ENCODE results near the gene MSANTD4. TPM values are rescaled to one million over a fixed set of nuclear protein-coding genes. Genes with fewer than 3 reads are reported as not detected.
"Not testable (repeated sequence)": the region's sequence is repeated elsewhere in the genome, so short reads cannot be mapped to it uniquely, and the experiment has no call there.

The MSANTD4 gene
- total RNA-seq, 1 donor from 2014 or later, result 24.4 TPM

DNA sequence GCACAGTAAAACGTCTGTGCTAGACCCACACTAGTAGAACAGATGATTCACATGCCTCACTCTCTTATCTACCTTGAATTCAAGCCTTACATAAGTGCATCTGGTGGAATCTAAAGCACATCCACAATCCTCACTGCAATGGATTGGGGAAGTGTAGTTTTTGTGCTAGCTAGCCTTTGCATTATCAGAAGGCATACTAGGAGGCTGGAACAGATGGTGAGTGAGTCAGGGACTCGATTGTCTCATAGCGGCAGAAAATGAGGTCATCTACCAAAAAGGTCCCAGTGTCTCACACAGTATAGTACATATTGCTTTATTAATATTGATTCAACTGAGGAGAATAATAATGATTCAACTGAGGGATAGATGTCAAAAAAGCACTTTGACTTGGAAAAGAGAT is 9.3 kb downstream of the MSANTD4 start:
- Mint-ChIP-seq H3K27me3 (ENCODE audit: low read depth) (no peaks in the 10 kb centered on the region), H3K36me3 (peaks cover 34% of the 10 kb centered on the region), H3K9me3 (peaks cover 8% of the 10 kb centered on the region), H3K4me1 (peaks cover 14% of the 10 kb centered on the region), H3K27ac (no peak overlapping the region), H3K4me3 (no peak overlapping the region)
- TF ChIP-seq CTCF (IDR thresholded peaks at IDR 0.05; ENCODE audit: unreplicated experiment), result no peak
- no peak for DNase-seq (ENCODE audit: low spot score in 2 of 2, unreplicated experiment in 2 of 2)

GRCh38 chr11:106011481-106011880 is 10.6 kb downstream of the MSANTD4 start:
- no peak for TF ChIP-seq CTCF (IDR thresholded peaks at IDR 0.05; ENCODE audit: unreplicated experiment)
- DNase-seq (ENCODE audit: low spot score in 2 of 2, unreplicated experiment in 2 of 2), result no peak
- Mint-ChIP-seq H3K9me3 (peaks cover 8% of the 10 kb centered on the region), H3K27me3 (ENCODE audit: low read depth) (no peaks in the 10 kb centered on the region), H3K4me1 (peaks cover 12% of the 10 kb centered on the region), H3K4me3 (no peak overlapping the region), H3K36me3 (peaks cover 47% of the 10 kb centered on the region), H3K27ac (no peak overlapping the region)

- not testable (repeated sequence) for H3K4me1 Mint-ChIP-seq; H3K27ac Mint-ChIP-seq; DNase-seq (ENCODE audit: low spot score in 2 of 2, unreplicated experiment in 2 of 2); H3K4me3 Mint-ChIP-seq; H3K27me3 Mint-ChIP-seq (ENCODE audit: low read depth)
- Mint-ChIP-seq H3K36me3 (peaks cover 63% of the 10 kb centered on the region), H3K9me3 (peaks cover 30% of the 10 kb centered on the region)
Measured at GRCh38 chr11:106003094-106003493, 18.9 kb downstream of the MSANTD4 start.

DNA sequence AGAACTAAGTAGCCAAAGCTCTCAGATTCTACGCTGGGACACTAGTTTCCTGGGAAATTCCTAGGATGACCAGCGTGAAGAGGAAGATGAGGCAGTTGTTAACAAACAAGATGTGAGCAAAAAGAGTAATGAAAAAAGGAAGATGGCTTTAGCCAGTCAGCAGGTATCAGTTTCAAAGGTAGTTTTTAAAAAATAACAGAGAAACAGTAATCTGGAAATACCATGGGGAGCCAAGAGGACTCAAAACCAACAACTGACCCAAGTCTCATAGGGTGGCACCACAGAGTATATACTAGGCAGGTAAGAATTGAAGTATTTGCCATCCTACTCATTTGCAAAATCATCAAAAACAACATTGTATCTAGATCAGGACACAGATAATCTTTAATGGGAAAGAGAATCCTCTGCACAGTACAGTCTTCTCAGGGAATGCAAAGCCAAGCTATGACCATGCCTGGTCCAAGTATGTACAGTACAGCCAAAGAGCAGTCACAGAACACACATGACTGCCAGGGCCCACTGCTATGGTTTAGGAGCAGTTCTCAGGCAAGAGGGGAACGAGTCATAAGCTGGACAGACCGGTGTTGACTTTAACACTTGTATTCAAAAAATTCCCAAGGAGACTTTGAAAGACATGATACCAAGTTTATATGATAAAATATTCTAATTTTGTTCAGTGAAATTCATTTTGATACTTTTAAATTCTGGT is 20.6 kb downstream of the MSANTD4 start:
- Mint-ChIP-seq H3K27me3 (ENCODE audit: low read depth) (no peaks in the 10 kb centered on the region), H3K4me3 (no peak overlapping the region), H3K9me3 (peaks cover 30% of the 10 kb centered on the region), H3K4me1 (no peaks in the 10 kb centered on the region), H3K36me3 (peaks cover 53% of the 10 kb centered on the region), H3K27ac (no peak overlapping the region)
- no peak for DNase-seq (ENCODE audit: low spot score in 2 of 2, unreplicated experiment in 2 of 2)
- no peak for TF ChIP-seq CTCF (IDR thresholded peaks at IDR 0.05; ENCODE audit: unreplicated experiment)

GRCh38 chr11:105991888-105992287 is 30.2 kb downstream of the MSANTD4 start:
- no peak for TF ChIP-seq CTCF (IDR thresholded peaks at IDR 0.05; ENCODE audit: unreplicated experiment)
- Mint-ChIP-seq H3K27me3 (ENCODE audit: low read depth) (no peaks in the 10 kb centered on the region), H3K27ac (no peak overlapping the region), H3K36me3 (peaks cover 32% of the 10 kb centered on the region), H3K4me1 (peaks cover 3% of the 10 kb centered on the region), H3K9me3 (peaks cover 25% of the 10 kb centered on the region), H3K4me3 (no peak overlapping the region)
- DNase-seq (ENCODE audit: low spot score in 2 of 2, unreplicated experiment in 2 of 2), result no peak

- no peak for DNase-seq (ENCODE audit: low spot score in 2 of 2, unreplicated experiment in 2 of 2)
- Mint-ChIP-seq H3K4me3 (no peak overlapping the region), H3K36me3 (peaks cover 16% of the 10 kb centered on the region), H3K27ac (no peak overlapping the region), H3K4me1 (peaks cover 3% of the 10 kb centered on the region), H3K9me3 (peaks cover 23% of the 10 kb centered on the region), H3K27me3 (ENCODE audit: low read depth) (no peaks in the 10 kb centered on the region)
- TF ChIP-seq CTCF (IDR thresholded peaks at IDR 0.05; ENCODE audit: unreplicated experiment), result no peak
Measured at GRCh38 chr11:105989124-105989523, 32.9 kb downstream of the MSANTD4 start.

All from mesothelial cell of epicardium (in vitro differentiated cells).